Keratinocyte (primary cell): ENCODE measurements around the gene PIGN.

Source experiments
- CTCF ChIP-seq, 3 experiments: IDR thresholded peaks in 1 of 3; conservative IDR thresholded peaks in 1 of 3; optimal IDR thresholded peaks in 1 of 3; 2 replicates in 2 of 3; 3 replicates in 1 of 3; pipeline versions ENCODE3 to v1.5.1; 2011; ENCODE audit warnings: low read length in 3 of 3, mild to moderate bottlenecking in 3 of 3, moderate library complexity in 2 of 3, control low read depth in 1 of 3, inconsistent platforms in 1 of 3; ENCODE audit not compliant: insufficient read depth in 2 of 3; ENCODE audit errors: extremely low read depth in 1 of 3
- EZH2 ChIP-seq: IDR thresholded peaks from one replicate; pipeline ENCODE4 v1.6.1; 2012; ENCODE audit warnings: inconsistent platforms, mild to moderate bottlenecking, low read length, moderate library complexity

DNA sequence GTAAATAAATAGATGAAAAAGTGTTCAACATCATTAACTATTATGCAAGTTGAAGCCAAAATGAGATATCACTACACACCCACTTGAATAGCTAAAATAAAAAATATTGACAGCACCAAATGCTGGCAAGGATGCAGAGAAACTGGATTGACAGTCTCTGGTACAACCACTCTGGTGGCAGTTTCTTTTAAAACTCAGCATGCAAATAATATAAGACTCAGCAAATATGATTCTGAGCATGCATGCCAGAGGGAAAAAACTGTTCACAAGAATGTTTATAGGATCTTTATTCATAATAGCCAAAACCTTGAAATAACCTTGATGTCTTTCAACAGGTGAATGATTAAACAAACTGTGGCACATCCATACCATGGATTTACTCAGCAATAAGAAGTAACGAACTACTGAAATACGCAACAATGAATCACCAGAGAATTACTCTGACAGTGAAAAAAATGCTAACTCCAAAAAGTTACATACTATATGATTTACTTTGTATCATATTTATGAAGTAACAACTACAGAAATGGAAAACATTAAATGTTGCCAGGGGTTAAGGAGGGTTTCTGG lies 131.8 kb downstream of the PIGN start:
- TF ChIP-seq CTCF (optimal IDR thresholded peaks at IDR 0.05 in 1 of 3, IDR thresholded peaks at IDR 0.05 in 1 of 3, conservative IDR thresholded peaks at IDR 0.05 in 1 of 3; ENCODE audit: extremely low read depth in 1 of 3, insufficient read depth in 2 of 3, low read length in 3 of 3), result no peak
- no peak for TF ChIP-seq EZH2
